Measurements from ENCODE around the gene ATG2B.

ATG2B gene

GRCh38 chr14:96363751-96364336, 703 bp upstream of the ATG2B start:
- no peak for TF ChIP-seq CTCF (IDR thresholded peaks at IDR 0.05)
- Histone ChIP-seq H3K9me3 (no peaks in the 10 kb centered on the region), H3K4me3 (ENCODE audit: low read depth in 1 of 2, low read length in 1 of 2) (peak overlapping the region; percentile 97), H3K27me3 (no peaks in the 10 kb centered on the region), H3K36me3 (no peaks in the 10 kb centered on the region), H3K27ac (peak overlapping the region; percentile 94), H3K4me1 (ENCODE audit: control insufficient read depth in 1 of 2, insufficient read depth in 1 of 2, low read depth in 1 of 2, low read length in 1 of 2) (peaks cover 34 to 37% of the 10 kb centered on the region in 2 experiments)

- no peak for TF ChIP-seq CTCF (IDR thresholded peaks at IDR 0.05)
- H3K27ac ChIP-seq: peak overlapping the region; percentile 94
- no peaks in the 10 kb centered on the region for H3K27me3 ChIP-seq
- peaks cover 36 to 37% of the 10 kb centered on the region in 2 experiments for H3K4me1 ChIP-seq (ENCODE audit: control insufficient read depth in 1 of 2, insufficient read depth in 1 of 2, low read depth in 1 of 2, low read length in 1 of 2)
- no peaks in the 10 kb centered on the region for H3K36me3 ChIP-seq
- H3K4me3 ChIP-seq (ENCODE audit: low read depth in 1 of 2, low read length in 1 of 2): peak overlapping the region; percentile 97
- no peaks in the 10 kb centered on the region for H3K9me3 ChIP-seq
These were observed 823 bp downstream of the ATG2B start for GRCh38 chr14:96362071-96362964.

GRCh38 chr14:96359959-96360358, 3.2 kb downstream of the ATG2B start:
- TF ChIP-seq CTCF (IDR thresholded peaks at IDR 0.05): no peak
- H3K27me3 ChIP-seq: no peaks in the 10 kb centered on the region
- H3K27ac ChIP-seq: no peak overlapping the region
- H3K4me1 ChIP-seq (ENCODE audit: control insufficient read depth in 1 of 2, insufficient read depth in 1 of 2, low read depth in 1 of 2, low read length in 1 of 2): peaks cover 31 to 36% of the 10 kb centered on the region in 2 experiments
- no peaks in the 10 kb centered on the region for H3K36me3 ChIP-seq
- no peak overlapping the region for H3K4me3 ChIP-seq (ENCODE audit: low read depth in 1 of 2, low read length in 1 of 2)
- no peaks in the 10 kb centered on the region for H3K9me3 ChIP-seq

GRCh38 chr14:96357216-96357615, 5.9 kb downstream of the ATG2B start:
- no peaks in the 10 kb centered on the region for H3K9me3 ChIP-seq
- no peak overlapping the region for H3K27ac ChIP-seq
- H3K4me3 ChIP-seq (ENCODE audit: low read depth in 1 of 2, low read length in 1 of 2): no peak overlapping the region
- H3K4me1 ChIP-seq (ENCODE audit: control insufficient read depth in 1 of 2, insufficient read depth in 1 of 2, low read depth in 1 of 2, low read length in 1 of 2): peaks cover 12 to 15% of the 10 kb centered on the region in 2 experiments
- TF ChIP-seq CTCF (IDR thresholded peaks at IDR 0.05): no peak
- no peaks in the 10 kb centered on the region for H3K27me3 ChIP-seq
- H3K36me3 ChIP-seq: no peaks in the 10 kb centered on the region

GRCh38 chr14:96354246-96354645, 8.9 kb downstream of the ATG2B start:
- no peak overlapping the region for H3K4me3 ChIP-seq (ENCODE audit: low read depth in 1 of 2, low read length in 1 of 2)
- TF ChIP-seq CTCF (IDR thresholded peaks at IDR 0.05): no peak
- no peak overlapping the region for H3K27ac ChIP-seq
- H3K9me3 ChIP-seq: no peaks in the 10 kb centered on the region
- H3K4me1 ChIP-seq (ENCODE audit: control insufficient read depth in 1 of 2, insufficient read depth in 1 of 2, low read depth in 1 of 2, low read length in 1 of 2): peaks cover 0 to 4% of the 10 kb centered on the region in 2 experiments
- H3K27me3 ChIP-seq: no peaks in the 10 kb centered on the region
- H3K36me3 ChIP-seq: no peaks in the 10 kb centered on the region
